Omental fat pad (tissue), 4 donors: Measurements from ENCODE around the gene IRF8. TPM values are rescaled to one million over a fixed set of nuclear protein-coding genes. Genes with fewer than 3 reads are reported as not detected.
"Not testable (repeated sequence)": the region's sequence is repeated elsewhere in the genome, so short reads cannot be mapped to it uniquely, and the experiment has no call there.

Experiments
- ATAC-seq: fragments of 150-250 bp; one replicate; pipeline ENCODE4 v1.9.1; 2016; ENCODE audit warnings: mild to moderate bottlenecking, moderate library complexity; ENCODE audit not compliant: low FRiP score
- DNase-seq: peaks from one replicate; pipeline ENCODE4 v3.0.0-alpha.2; 2019; ENCODE audit warnings: low spot score
- CTCF ChIP-seq, 3 donors: fragments of 450-650 bp; IDR thresholded peaks; one replicate each; pipeline ENCODE4 v1.5.1; 2016 to 2017; ENCODE audit warnings: antibody characterized with exemption in 3 of 3, mild to moderate bottlenecking in 3 of 3, moderate library complexity in 2 of 3
- total RNA-seq, 4 donors: library from RNA; depleted of rRNA; stranded (reverse); fragments of >200 nt; gene quantifications; one replicate each; pipeline ENCODE4 v1.1.0, GENCODE V29; 2016

Gene IRF8
- total RNA-seq, 4 donors from 2014 or later: 32.5 to 134 (median 65.8) TPM

- no peak for TF ChIP-seq CTCF (IDR thresholded peaks at IDR 0.05)
- ATAC-seq: no peak
- no peak for DNase-seq
Observed at GRCh38 chr16:85869206-85869605, 29.8 kb upstream of the IRF8 start.

GRCh38 chr16:85869785-85870558 lies 29.0 kb upstream of the IRF8 start:
- no peak for DNase-seq
- no peak for TF ChIP-seq CTCF (IDR thresholded peaks at IDR 0.05)
- ATAC-seq: no peak

- DNase-seq (no peak), ATAC-seq (no peak)
- TF ChIP-seq CTCF (IDR thresholded peaks at IDR 0.05): no peak
Observed at GRCh38 chr16:85871756-85872155, 27.2 kb upstream of the IRF8 start.

- no peak for ATAC-seq
- no peak for TF ChIP-seq CTCF (IDR thresholded peaks at IDR 0.05)
- no peak for DNase-seq
Observed at GRCh38 chr16:85872734-85873133, 26.2 kb upstream of the IRF8 start.

- ATAC-seq (no peak), DNase-seq (no peak)
- no peak for TF ChIP-seq CTCF (IDR thresholded peaks at IDR 0.05)
Observed at GRCh38 chr16:85873153-85873552, 25.8 kb upstream of the IRF8 start.

GRCh38 chr16:85874031-85874430 lies 24.9 kb upstream of the IRF8 start:
- not testable (repeated sequence) for ATAC-seq, DNase-seq

- ATAC-seq: no peak
- DNase-seq: no peak
- TF ChIP-seq CTCF (IDR thresholded peaks at IDR 0.05): no peak
Observed at GRCh38 chr16:85878407-85878806, 20.6 kb upstream of the IRF8 start.
